Neural cell (in vitro differentiated cells): ENCODE data around the gene TMEM30A.

Experiments used
- CTCF ChIP-seq: fragments of 450-650 bp; IDR thresholded peaks from 2 replicates; pipeline ENCODE4 v1.5.1; 2014; ENCODE audit warnings: antibody characterized with exemption, mild to moderate bottlenecking, moderate library complexity; ENCODE audit not compliant: poor library complexity, severe bottlenecking
- EP300 ChIP-seq: fragments of 450-650 bp; conservative IDR thresholded peaks from 2 replicates; pipeline ENCODE4 v1.6.1; 2014; ENCODE audit warnings: antibody characterized with exemption, mild to moderate bottlenecking, moderate library complexity; ENCODE audit not compliant: poor library complexity, severe bottlenecking
- TAF1 ChIP-seq: IDR thresholded peaks from 2 replicates; pipeline ENCODE4 v1.6.1; 2012; ENCODE audit warnings: low read depth

- no peak for TF ChIP-seq EP300
- TF ChIP-seq CTCF = no peak
- no peak for TF ChIP-seq TAF1
Measured at GRCh38 chr6:75268121-75268987, 16.2 kb downstream of the TMEM30A start.
